PFSK-1 (cell line): Measurements from ENCODE around the gene DHDDS.

Experiments used
- FOXP2 ChIP-seq: optimal IDR thresholded peaks from 2 replicates; pipeline ENCODE3; 2011; ENCODE audit warnings: borderline replicate concordance, control low read depth, inconsistent platforms; ENCODE audit not compliant: insufficient read depth; ENCODE audit errors: extremely low read length, extremely low read depth
- POLR2AphosphoS5 ChIP-seq: IDR thresholded peaks from 2 replicates; pipeline ENCODE4 v1.6.1; 2012; ENCODE audit warnings: low read depth, mild to moderate bottlenecking, control low read depth, low read length, moderate library complexity
- SIN3A ChIP-seq: IDR thresholded peaks from 2 replicates; pipeline ENCODE4 v1.6.1; 2012; ENCODE audit warnings: mild to moderate bottlenecking, low read length, moderate library complexity, borderline replicate concordance; ENCODE audit not compliant: insufficient read depth
- TAF1 ChIP-seq: IDR thresholded peaks from 2 replicates; pipeline ENCODE4 v1.6.1; 2012; ENCODE audit warnings: low read length, control low read depth, borderline replicate concordance; ENCODE audit not compliant: insufficient read depth
- TF ChIP-seq, protein P1 (sequence below), 2 experiments: IDR thresholded peaks; 2 replicates each; pipeline versions ENCODE4 v1.6.1 to v1.8.0; 2011 to 2012; ENCODE audit warnings: low read depth in 2 of 2, low read length in 2 of 2, control low read depth in 1 of 2, inconsistent platforms in 1 of 2, mild to moderate bottlenecking in 1 of 2, moderate library complexity in 1 of 2; ENCODE audit not compliant: insufficient read depth in 1 of 2

Gene DHDDS

DNA sequence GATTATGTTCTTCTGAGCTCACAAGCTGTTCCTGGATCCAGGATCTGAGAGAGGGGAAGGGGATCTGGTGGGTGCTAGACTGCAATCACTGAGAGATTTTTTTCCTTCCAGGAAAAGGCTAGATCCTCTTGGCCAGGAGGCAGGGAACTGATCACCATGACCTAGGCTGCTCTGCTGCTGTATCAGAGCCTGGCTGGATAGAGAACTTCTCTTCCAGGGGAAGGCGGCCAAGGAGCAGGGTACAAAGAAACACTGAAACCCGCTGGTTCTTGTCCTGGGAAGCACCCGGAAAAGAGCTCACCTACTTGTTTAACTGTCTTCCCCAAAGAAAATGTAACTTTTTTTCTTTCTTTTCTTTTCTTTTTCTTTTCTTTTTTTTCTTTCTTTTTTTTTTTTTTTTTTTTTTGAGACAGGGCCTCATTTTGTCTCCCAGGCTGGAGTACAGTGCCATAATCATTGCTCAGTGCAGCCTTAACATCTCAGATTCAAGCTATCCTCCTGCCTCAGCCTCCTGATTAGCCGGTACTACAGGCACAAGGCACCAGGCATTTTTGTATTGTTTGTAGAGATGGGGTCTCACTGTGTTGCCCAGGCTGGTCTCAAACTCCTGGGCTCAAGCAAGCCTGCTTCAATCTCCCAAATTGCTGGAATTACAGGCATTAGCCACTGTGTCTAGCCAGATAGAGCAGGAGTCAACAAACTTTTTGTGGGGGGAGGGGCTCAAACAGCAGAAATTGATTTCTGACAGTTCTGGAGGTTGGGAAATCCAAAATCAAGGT, 85.1 kb downstream of the DHDDS start:
- TF ChIP-seq SIN3A (no peak), POLR2AphosphoS5 (no peak), TAF1 (no peak), FOXP2 (no peak)
- TF ChIP-seq, protein P1, sequence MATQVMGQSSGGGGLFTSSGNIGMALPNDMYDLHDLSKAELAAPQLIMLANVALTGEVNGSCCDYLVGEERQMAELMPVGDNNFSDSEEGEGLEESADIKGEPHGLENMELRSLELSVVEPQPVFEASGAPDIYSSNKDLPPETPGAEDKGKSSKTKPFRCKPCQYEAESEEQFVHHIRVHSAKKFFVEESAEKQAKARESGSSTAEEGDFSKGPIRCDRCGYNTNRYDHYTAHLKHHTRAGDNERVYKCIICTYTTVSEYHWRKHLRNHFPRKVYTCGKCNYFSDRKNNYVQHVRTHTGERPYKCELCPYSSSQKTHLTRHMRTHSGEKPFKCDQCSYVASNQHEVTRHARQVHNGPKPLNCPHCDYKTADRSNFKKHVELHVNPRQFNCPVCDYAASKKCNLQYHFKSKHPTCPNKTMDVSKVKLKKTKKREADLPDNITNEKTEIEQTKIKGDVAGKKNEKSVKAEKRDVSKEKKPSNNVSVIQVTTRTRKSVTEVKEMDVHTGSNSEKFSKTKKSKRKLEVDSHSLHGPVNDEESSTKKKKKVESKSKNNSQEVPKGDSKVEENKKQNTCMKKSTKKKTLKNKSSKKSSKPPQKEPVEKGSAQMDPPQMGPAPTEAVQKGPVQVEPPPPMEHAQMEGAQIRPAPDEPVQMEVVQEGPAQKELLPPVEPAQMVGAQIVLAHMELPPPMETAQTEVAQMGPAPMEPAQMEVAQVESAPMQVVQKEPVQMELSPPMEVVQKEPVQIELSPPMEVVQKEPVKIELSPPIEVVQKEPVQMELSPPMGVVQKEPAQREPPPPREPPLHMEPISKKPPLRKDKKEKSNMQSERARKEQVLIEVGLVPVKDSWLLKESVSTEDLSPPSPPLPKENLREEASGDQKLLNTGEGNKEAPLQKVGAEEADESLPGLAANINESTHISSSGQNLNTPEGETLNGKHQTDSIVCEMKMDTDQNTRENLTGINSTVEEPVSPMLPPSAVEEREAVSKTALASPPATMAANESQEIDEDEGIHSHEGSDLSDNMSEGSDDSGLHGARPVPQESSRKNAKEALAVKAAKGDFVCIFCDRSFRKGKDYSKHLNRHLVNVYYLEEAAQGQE (IDR thresholded peaks at IDR 0.05; ENCODE audit: insufficient read depth in 1 of 2, low read depth in 2 of 2, low read length in 2 of 2) = no peak

DNA sequence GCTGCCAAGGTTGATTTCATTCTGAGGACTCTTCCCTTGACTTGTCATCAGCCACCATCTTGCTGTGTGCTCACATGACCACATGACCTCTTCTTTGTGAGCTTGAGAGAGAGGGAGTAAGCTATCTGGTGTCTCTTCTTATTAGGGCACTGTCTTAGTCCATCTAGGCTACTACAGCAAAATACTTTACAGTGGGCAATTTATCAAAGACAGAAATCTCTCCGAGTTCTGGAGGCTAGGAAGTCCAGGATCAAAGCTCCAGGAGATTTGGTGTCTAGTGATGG, 85.6 kb downstream of the DHDDS start:
- TF ChIP-seq POLR2AphosphoS5 (no peak), TAF1 (no peak), SIN3A (no peak), FOXP2 (no peak)
- TF ChIP-seq, protein P1 (IDR thresholded peaks at IDR 0.05; ENCODE audit: insufficient read depth in 1 of 2, low read depth in 2 of 2, low read length in 2 of 2) = no peak

DNA sequence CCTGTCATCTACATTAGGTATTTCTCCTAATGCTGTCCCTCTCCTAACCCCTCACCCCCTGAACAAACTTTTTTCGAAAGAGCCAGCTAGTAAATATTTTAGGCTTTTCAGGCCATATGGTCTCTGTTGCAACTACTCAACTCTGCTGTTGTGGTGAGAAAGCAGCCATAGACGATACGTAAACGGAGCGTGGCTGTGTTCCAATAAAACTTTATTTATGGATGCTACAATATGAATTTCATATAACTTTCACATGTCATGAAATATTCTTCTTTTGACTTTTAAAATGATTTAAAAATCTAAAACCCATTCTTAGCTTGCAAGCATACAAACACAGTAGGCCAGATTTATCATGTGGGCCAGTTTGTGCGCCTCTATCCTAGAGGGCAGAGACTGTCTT, 86.2 kb downstream of the DHDDS start:
- TF ChIP-seq, protein P1 (IDR thresholded peaks at IDR 0.05; ENCODE audit: insufficient read depth in 1 of 2, low read depth in 2 of 2, low read length in 2 of 2) = no peak
- TF ChIP-seq TAF1 = no peak

DNA sequence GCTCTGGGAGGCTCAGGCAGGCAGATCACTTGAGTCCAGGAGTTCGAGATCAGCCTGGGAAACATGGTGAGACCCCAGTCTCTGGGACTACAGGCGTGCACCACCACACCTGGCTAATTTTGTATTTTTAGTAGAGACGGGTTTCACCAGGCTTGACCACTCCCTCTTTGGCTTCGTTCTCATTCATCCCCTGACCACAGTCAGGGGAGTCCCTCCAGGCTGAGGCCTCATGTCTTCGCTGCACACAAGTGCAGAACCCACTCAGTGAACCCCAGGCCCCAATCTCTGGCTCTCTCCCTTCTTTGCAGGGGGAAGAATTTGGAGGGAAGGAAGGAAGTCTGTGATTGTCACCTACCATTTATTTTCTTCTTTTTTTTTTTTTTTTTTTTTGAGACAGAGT, 88.2 kb downstream of the DHDDS start:
- TF ChIP-seq SIN3A (no peak), TAF1 (no peak), POLR2AphosphoS5 (no peak), FOXP2 (no peak)
- TF ChIP-seq, protein P1 (IDR thresholded peaks at IDR 0.05; ENCODE audit: insufficient read depth in 1 of 2, low read depth in 2 of 2, low read length in 2 of 2) = no peak
